ENCODE results near the gene SCAF1.

- TF ChIP-seq CTCF (IDR thresholded peaks at IDR 0.05) (no peak), POLR2A (IDR thresholded peaks at IDR 0.05) (no peak), EP300 (IDR thresholded peaks at IDR 0.05) (no peak)
These were observed 59.3 kb downstream of the SCAF1 start for GRCh38 chr19:49701271-49701786.
